Caco-2 (cell line): ENCODE measurements around the gene LRRC51. TPM values are rescaled to one million over a fixed set of nuclear protein-coding genes. Genes with fewer than 3 reads are reported as not detected.

Source experiments
- BruUV-seq: library from RNA; stranded (reverse); fragments of 400-500 nt; replicated peaks from 2 replicates; lab custom pipeline; 2021; lab: Mats Ljungman, UMichigan
- CTCF ChIA-PET: fragments of 300-600 bp; sonication (Branson Sonifier 250); formaldehyde crosslinking; loops from one replicate; lab custom pipeline; 2022; ENCODE audit warnings: antibody characterized with exemption; lab: Charles Lee
- POLR2A ChIA-PET: fragments of 300-600 bp; sonication (Branson Sonifier 250); formaldehyde crosslinking; loops from one replicate; lab custom pipeline; 2022; ENCODE audit warnings: antibody characterized with exemption; lab: Charles Lee
- DNase-seq, 2 experiments: peaks; one replicate each; pipeline versions ENCODE4 v3.0.0 to v3.0.0-alpha.2; 2020 to 2022
- H3K27me3 ChIP-seq: replicated peaks from 2 replicates; pipeline ENCODE4 v1.6.0; 2011; ENCODE audit warnings: low read length; ENCODE audit not compliant: control insufficient read depth, insufficient read depth
- H3K36me3 ChIP-seq: 2 replicates; pipeline ENCODE4 v1.5.1; 2011; ENCODE audit warnings: low read length; ENCODE audit not compliant: control insufficient read depth, insufficient read depth
- H3K4me1 ChIP-seq: fragments of 250-450 bp; sonication (Bioruptor Pico); 2 replicates; pipeline ENCODE4 v1.5.1; 2020; ENCODE audit warnings: mild to moderate bottlenecking
- H3K4me3 ChIP-seq: 2 replicates; pipeline ENCODE4 v1.5.1; 2011; ENCODE audit warnings: low read depth, mild to moderate bottlenecking, control low read depth, low read length
- H3K9me3 ChIP-seq: fragments of 250-450 bp; sonication (Bioruptor Pico); 2 replicates; pipeline ENCODE4 v1.5.1; 2020; ENCODE audit warnings: mild to moderate bottlenecking, moderate library complexity
- H3K27ac Mint-ChIP-seq: one replicate; pipeline ENCODE4 v1.8.0; 2022; ENCODE audit warnings: mixed read lengths; ENCODE audit not compliant: unreplicated experiment
- H3K27me3 Mint-ChIP-seq: one replicate; pipeline ENCODE4 v1.8.0; 2022; ENCODE audit warnings: mixed read lengths; ENCODE audit not compliant: insufficient read depth, unreplicated experiment
- H3K36me3 Mint-ChIP-seq: one replicate; pipeline ENCODE4 v1.8.0; 2022; ENCODE audit warnings: mild to moderate bottlenecking, mixed read lengths; ENCODE audit not compliant: insufficient read depth, unreplicated experiment
- H3K4me1 Mint-ChIP-seq: one replicate; pipeline ENCODE4 v1.8.0; 2022; ENCODE audit warnings: low read depth, mixed read lengths; ENCODE audit not compliant: unreplicated experiment
- H3K4me3 Mint-ChIP-seq: one replicate; pipeline ENCODE4 v1.8.0; 2022; ENCODE audit warnings: mild to moderate bottlenecking, moderate library complexity, mixed read lengths; ENCODE audit not compliant: unreplicated experiment
- H3K9me3 Mint-ChIP-seq: one replicate; pipeline ENCODE4 v1.8.0; 2022; ENCODE audit warnings: mixed read lengths; ENCODE audit not compliant: unreplicated experiment
- CTCF ChIP-seq, 2 experiments: fragments of 200-600 bp in 1 of 2; IDR thresholded peaks; 1 replicate in 1 of 2; 2 replicates in 1 of 2; pipeline versions ENCODE4 v1.5.1 to v1.8.0; 2011 to 2022; ENCODE audit warnings: antibody characterized with exemption in 1 of 2, control low read depth in 1 of 2, inconsistent platforms in 1 of 2, low read depth in 1 of 2, low read length in 1 of 2, mild to moderate bottlenecking in 1 of 2, moderate library complexity in 1 of 2; ENCODE audit not compliant: insufficient read depth in 1 of 2, severe bottlenecking in 1 of 2, unreplicated experiment in 1 of 2
- intact Hi-C: fragments of 100-400 bp; cut with micrococcal nuclease; formaldehyde crosslinking; loops from one replicate; pipeline ENCODE4 v1.10.0; 2022; ENCODE audit not compliant: unreplicated experiment
- total RNA-seq: library from RNA; stranded (reverse); gene quantifications from 2 replicates; pipeline ENCODE4 v1.2.3, GENCODE V29; 2022

The LRRC51 gene
- total RNA-seq, 1 experiment from 2014 or later: 13.8 TPM

GRCh38 chr11:72120930-72121329 is 40.3 kb downstream of the LRRC51 start:
- intact Hi-C loops: no loop called here
- no TSS peak for BruUV-seq
- Mint-ChIP-seq H3K4me1 (peaks cover 18% of the 10 kb centered on the region), H3K27me3 (no peaks in the 10 kb centered on the region), H3K27ac (no peak overlapping the region), H3K9me3 (peaks cover 11% of the 10 kb centered on the region), H3K36me3 (no peaks in the 10 kb centered on the region), H3K4me3 (no peak overlapping the region)
- no peak overlapping the region for H3K4me3 ChIP-seq
- DNase-seq: no peak
- H3K36me3 ChIP-seq: no peaks in the 10 kb centered on the region
- POLR2A ChIA-PET: no interaction called here
- CTCF ChIA-PET: interaction anchor here (0.7 to 0.8 kb wide), 2 partner anchors 8 to 23 kb away, joined by 3 to 8 read pairs; no protein-coding TSS in a partner anchor
- H3K4me1 ChIP-seq: peaks cover 22% of the 10 kb centered on the region
- no peak for TF ChIP-seq CTCF (IDR thresholded peaks at IDR 0.05; ENCODE audit: insufficient read depth in 1 of 2, low read depth in 1 of 2, low read length in 1 of 2, severe bottlenecking in 1 of 2, unreplicated experiment in 1 of 2)
- peaks cover 5% of the 10 kb centered on the region for H3K9me3 ChIP-seq
- no peaks in the 10 kb centered on the region for H3K27me3 ChIP-seq

- no peak overlapping the region for H3K4me3 ChIP-seq
- H3K4me1 ChIP-seq: peaks cover 22% of the 10 kb centered on the region
- H3K4me1 Mint-ChIP-seq: peaks cover 18% of the 10 kb centered on the region
- BruUV-seq: no TSS peak
- H3K27me3 ChIP-seq: no peaks in the 10 kb centered on the region
- H3K36me3 ChIP-seq: no peaks in the 10 kb centered on the region
- no peaks in the 10 kb centered on the region for H3K36me3 Mint-ChIP-seq
- no peak overlapping the region for H3K4me3 Mint-ChIP-seq
- peaks cover 11% of the 10 kb centered on the region for H3K9me3 Mint-ChIP-seq
- H3K27me3 Mint-ChIP-seq: no peaks in the 10 kb centered on the region
- H3K9me3 ChIP-seq: peaks cover 11% of the 10 kb centered on the region
- peak in 1 of 2 experiments; percentile 22 for DNase-seq
- POLR2A ChIA-PET: no interaction called here
- CTCF ChIA-PET: interaction anchor here (0.6 to 1.5 kb wide), 3 partner anchors 10 to 1654 kb away, joined by 3 to 4 read pairs (median 3); partner anchors contain the start of gene ANAPC15
- peak overlapping the region; percentile 1 for H3K27ac Mint-ChIP-seq
- intact Hi-C loops: no loop called here
- TF ChIP-seq CTCF (IDR thresholded peaks at IDR 0.05; ENCODE audit: insufficient read depth in 1 of 2, low read depth in 1 of 2, low read length in 1 of 2, severe bottlenecking in 1 of 2, unreplicated experiment in 1 of 2): no peak
These were observed 42.0 kb downstream of the LRRC51 start for GRCh38 chr11:72122607-72123006.

GRCh38 chr11:72123117-72123653 is 42.5 kb downstream of the LRRC51 start:
- peak overlapping the region; percentile 1 for H3K27ac Mint-ChIP-seq
- peaks cover 22% of the 10 kb centered on the region for H3K4me1 ChIP-seq
- H3K4me3 Mint-ChIP-seq: no peak overlapping the region
- H3K36me3 Mint-ChIP-seq: no peaks in the 10 kb centered on the region
- DNase-seq: peak; percentile 47 to 49
- peaks cover 13% of the 10 kb centered on the region for H3K9me3 Mint-ChIP-seq
- POLR2A ChIA-PET: interaction anchor here (0.5 to 1.3 kb wide), 2 partner anchors 10 to 101 kb away, joined by 3 to 4 read pairs; partner anchors contain the start of gene ANAPC15
- peaks cover 18% of the 10 kb centered on the region for H3K4me1 Mint-ChIP-seq
- intact Hi-C loops: no loop called here
- H3K27me3 Mint-ChIP-seq: no peaks in the 10 kb centered on the region
- no peak overlapping the region for H3K4me3 ChIP-seq
- H3K36me3 ChIP-seq: no peaks in the 10 kb centered on the region
- CTCF ChIA-PET: interaction anchor here (0.6 to 1.5 kb wide), 3 partner anchors 11 to 1654 kb away, joined by 3 to 4 read pairs (median 3); partner anchors contain the start of gene ANAPC15
- TF ChIP-seq CTCF (IDR thresholded peaks at IDR 0.05; ENCODE audit: insufficient read depth in 1 of 2, low read depth in 1 of 2, low read length in 1 of 2, severe bottlenecking in 1 of 2, unreplicated experiment in 1 of 2): no peak
- peaks cover 16% of the 10 kb centered on the region for H3K9me3 ChIP-seq
- no peaks in the 10 kb centered on the region for H3K27me3 ChIP-seq
- BruUV-seq: no TSS peak
